Mucosa of stomach (tissue), 1 donor: Measurements from ENCODE around the gene KRTCAP3.

ENCODE experiments used
- H3K27me3 ChIP-seq: one replicate; pipeline ENCODE4 v1.7.0; 2013; ENCODE audit warnings: mild to moderate bottlenecking, low read length; ENCODE audit not compliant: control insufficient read depth, insufficient read depth
- H3K36me3 ChIP-seq: one replicate; pipeline ENCODE4 v1.7.0; 2013; ENCODE audit warnings: low read length; ENCODE audit not compliant: control insufficient read depth, insufficient read depth
- H3K4me1 ChIP-seq: one replicate; pipeline ENCODE4 v1.7.0; 2013; ENCODE audit warnings: mild to moderate bottlenecking, low read length; ENCODE audit not compliant: control insufficient read depth, insufficient read depth
- H3K4me3 ChIP-seq: one replicate; pipeline ENCODE4 v1.7.0; 2013; ENCODE audit warnings: low read length
- H3K9ac ChIP-seq: one replicate; pipeline ENCODE4 v1.7.0; 2013; ENCODE audit warnings: mild to moderate bottlenecking, low read length, moderate library complexity
- H3K9me3 ChIP-seq: one replicate; pipeline ENCODE4 v1.7.0; 2013; ENCODE audit warnings: mild to moderate bottlenecking, low read length, moderate library complexity; ENCODE audit not compliant: control insufficient read depth
- donor health status: Pancreatic carcinoma.

The KRTCAP3 gene

GRCh38 chr2:27441958-27442919 lies at the start of gene KRTCAP3:
Gene KRTCAP3 (plus strand): TSS chr2:27442381. CDS start chr2:27442413, 32 bp downstream.
- no peaks in the 10 kb centered on the region for H3K27me3 ChIP-seq
- H3K4me1 ChIP-seq: peaks cover 22% of the 10 kb centered on the region
- H3K4me3 ChIP-seq: peak within 1 kb of the TSS; percentile 27
- no peaks in the 10 kb centered on the region for H3K9me3 ChIP-seq
- H3K36me3 ChIP-seq: peaks cover 3% of the 10 kb centered on the region
- peak within 1 kb of the TSS; percentile 68 for H3K9ac ChIP-seq

DNA sequence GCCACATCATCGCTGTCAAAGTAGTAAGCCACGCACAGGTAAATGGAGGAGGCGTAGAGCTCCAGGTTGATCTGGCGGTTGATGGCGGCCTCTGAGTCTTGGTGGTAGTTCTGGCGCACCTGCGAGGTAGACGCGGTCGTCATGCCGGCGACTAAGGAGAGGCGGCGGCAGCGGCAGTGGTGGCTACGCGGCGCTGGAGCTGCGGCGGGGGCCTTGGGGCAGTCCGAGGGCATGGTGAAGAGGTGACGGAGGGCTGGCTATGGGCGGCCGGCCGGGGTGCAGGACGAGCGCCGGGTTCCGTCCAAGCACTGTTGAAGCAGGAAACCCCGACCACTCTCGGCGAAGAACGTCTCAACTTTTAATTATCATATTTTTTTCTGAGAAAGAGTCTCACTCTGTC lies 49.0 kb upstream of the KRTCAP3 start:
- Histone ChIP-seq H3K9me3 (no peaks in the 10 kb centered on the region), H3K4me1 (no peaks in the 10 kb centered on the region), H3K9ac (no peak overlapping the region), H3K36me3 (no peaks in the 10 kb centered on the region), H3K27me3 (no peaks in the 10 kb centered on the region), H3K4me3 (no peak overlapping the region)

DNA sequence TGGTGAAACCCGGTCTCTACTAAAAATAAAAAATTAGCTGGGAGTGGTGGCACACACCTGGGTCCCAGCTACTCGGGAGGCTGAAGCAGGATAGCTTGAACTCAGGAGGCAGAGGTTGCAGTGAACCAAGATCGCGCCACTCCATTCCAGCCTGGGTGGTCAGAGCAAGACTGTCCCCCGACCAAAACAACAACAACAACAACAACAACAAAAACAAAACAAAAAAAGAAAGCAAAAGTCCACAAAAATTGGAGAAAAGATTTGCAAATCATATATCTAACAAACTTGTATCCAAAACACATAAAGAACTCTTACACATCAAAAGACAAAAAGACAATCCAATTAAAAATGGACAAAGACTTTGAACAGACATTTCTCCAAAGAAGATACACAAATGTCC lies 43.2 kb upstream of the KRTCAP3 start:
- Histone ChIP-seq H3K9me3 (no peaks in the 10 kb centered on the region), H3K27me3 (no peaks in the 10 kb centered on the region), H3K36me3 (no peaks in the 10 kb centered on the region), H3K9ac (no peak overlapping the region), H3K4me3 (no peak overlapping the region), H3K4me1 (no peaks in the 10 kb centered on the region)

DNA sequence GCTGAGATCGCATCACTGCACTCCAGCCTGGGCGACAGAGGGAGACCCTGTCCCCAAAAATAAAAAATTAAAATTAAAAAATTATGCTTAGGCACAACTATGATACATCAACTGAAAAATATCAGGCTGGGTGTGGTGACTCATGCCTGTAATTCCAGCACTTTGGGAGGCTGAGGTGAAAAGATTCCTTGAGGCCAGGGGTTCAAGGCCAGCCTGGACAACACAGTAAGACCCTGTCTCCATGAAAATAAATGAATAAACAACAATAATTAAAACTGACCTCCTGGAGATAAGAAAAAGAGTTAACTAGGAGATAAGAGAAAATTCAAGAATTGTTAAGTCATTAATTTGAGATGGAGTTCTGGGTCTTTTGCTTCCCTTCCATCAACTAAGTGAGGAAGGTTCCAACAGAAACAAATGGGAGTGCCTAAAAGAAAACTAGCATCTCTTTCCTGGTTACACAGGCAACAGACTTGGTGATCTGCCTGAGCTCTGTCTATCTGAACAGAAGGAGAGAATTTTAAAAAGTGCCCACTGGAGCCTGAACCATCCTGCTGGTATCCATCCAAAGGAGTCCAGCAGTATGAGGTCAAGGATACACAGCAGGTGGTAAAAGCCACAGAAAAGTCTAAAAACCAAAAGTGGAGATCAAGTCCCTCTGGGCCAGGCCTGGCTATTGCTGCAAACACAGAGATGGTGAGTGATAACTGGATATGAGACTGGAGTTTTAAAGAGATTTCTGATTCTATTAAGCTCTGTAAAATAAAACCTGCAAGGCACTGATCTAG lies 41.6 kb upstream of the KRTCAP3 start:
- H3K4me3 ChIP-seq: no peak overlapping the region
- no peaks in the 10 kb centered on the region for H3K9me3 ChIP-seq
- no peaks in the 10 kb centered on the region for H3K36me3 ChIP-seq
- no peak overlapping the region for H3K9ac ChIP-seq
- no peaks in the 10 kb centered on the region for H3K27me3 ChIP-seq
- H3K4me1 ChIP-seq: no peaks in the 10 kb centered on the region

- Histone ChIP-seq H3K9me3 (no peaks in the 10 kb centered on the region), H3K9ac (peak overlapping the region; percentile 80), H3K36me3 (no peaks in the 10 kb centered on the region), H3K4me1 (peaks cover 12% of the 10 kb centered on the region), H3K27me3 (no peaks in the 10 kb centered on the region), H3K4me3 (no peak overlapping the region)
Observed at GRCh38 chr2:27407798-27408491, 34.2 kb upstream of the KRTCAP3 start.

- H3K4me3 ChIP-seq: peak overlapping the region; percentile 78
- H3K9ac ChIP-seq: peak overlapping the region; percentile 80
- H3K36me3 ChIP-seq: no peaks in the 10 kb centered on the region
- H3K9me3 ChIP-seq: no peaks in the 10 kb centered on the region
- no peaks in the 10 kb centered on the region for H3K27me3 ChIP-seq
- peaks cover 12% of the 10 kb centered on the region for H3K4me1 ChIP-seq
Observed at GRCh38 chr2:27408601-27409320, 33.4 kb upstream of the KRTCAP3 start.

GRCh38 chr2:27409321-27410073 lies 32.7 kb upstream of the KRTCAP3 start, which contains the start of gene PPM1G:
Gene PPM1G (minus strand): TSS chr2:27409591. CDS start chr2:27409422, 169 bp downstream.
- no peaks in the 10 kb centered on the region for H3K36me3 ChIP-seq

DNA sequence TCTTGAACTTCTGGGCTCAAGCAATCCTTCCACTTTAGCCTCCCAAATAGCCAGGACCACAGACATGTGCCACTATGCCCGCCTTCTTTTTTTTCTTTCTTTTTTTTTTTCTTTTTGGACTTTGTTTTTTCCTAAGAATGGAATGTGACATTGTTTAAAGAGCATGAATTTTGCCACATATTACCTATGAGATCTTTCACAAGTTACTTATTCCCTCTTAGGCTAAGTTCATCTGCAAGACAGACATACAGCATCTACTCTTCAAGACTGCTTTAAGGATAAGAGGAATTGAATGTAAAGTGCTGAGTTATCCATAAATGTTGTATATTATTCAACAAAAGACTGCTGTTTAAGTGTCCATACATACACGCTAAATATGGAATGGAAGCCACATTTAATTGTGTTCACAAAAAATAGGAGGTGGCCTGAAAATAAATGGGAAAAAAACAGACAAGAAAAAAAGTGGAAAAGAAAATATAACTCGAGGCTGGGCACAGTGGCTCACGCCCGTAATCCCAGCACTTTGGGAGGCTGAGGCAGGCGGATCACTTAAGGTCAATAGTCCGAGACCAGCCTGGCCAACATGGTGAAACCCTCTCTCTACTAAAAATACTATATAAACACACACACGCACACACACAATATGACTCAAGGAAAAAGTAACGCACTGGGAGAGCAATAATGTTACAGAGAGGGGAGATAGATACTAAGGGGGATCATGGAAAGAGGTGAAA lies 29.6 kb upstream of the KRTCAP3 start:
- Histone ChIP-seq H3K27me3 (no peaks in the 10 kb centered on the region), H3K9me3 (no peaks in the 10 kb centered on the region), H3K36me3 (no peaks in the 10 kb centered on the region), H3K4me1 (peaks cover 9% of the 10 kb centered on the region), H3K4me3 (no peak overlapping the region), H3K9ac (no peak overlapping the region)

More at GRCh38 chr2:27409321-27410073, 32.7 kb upstream of the KRTCAP3 start, which contains the start of gene PPM1G:
- Histone ChIP-seq H3K4me1 (peaks cover 12% of the 10 kb centered on the region), H3K27me3 (no peaks in the 10 kb centered on the region), H3K9me3 (no peaks in the 10 kb centered on the region), H3K9ac (peak within 1 kb of the TSS; percentile 80), H3K4me3 (peak within 1 kb of the TSS; percentile 78)

DNA sequence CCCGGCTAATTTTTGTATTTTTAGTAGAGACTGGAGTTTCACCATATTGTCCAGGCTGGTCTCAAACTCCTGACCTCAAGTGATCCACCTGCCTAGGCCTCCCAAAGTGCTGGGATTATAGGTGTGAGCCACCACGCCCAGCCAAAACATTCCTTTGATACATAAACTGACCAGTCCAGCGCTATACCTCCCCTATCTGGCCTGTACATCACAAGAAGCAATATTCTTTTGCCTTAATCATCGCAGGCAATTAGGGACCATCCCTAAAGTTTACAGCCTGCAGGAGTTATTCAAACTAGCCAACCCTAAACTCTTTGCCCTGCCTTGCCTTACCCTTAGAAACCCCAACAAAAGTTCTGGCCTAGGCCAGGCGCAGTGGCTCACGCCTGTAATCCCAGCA lies 26.0 kb upstream of the KRTCAP3 start:
- no peak overlapping the region for H3K9ac ChIP-seq
- no peaks in the 10 kb centered on the region for H3K4me1 ChIP-seq
- no peaks in the 10 kb centered on the region for H3K36me3 ChIP-seq
- no peak overlapping the region for H3K4me3 ChIP-seq
- no peaks in the 10 kb centered on the region for H3K9me3 ChIP-seq
- H3K27me3 ChIP-seq: no peaks in the 10 kb centered on the region

GRCh38 chr2:27420996-27421395 lies 21.2 kb upstream of the KRTCAP3 start:
- Histone ChIP-seq H3K4me1 (no peaks in the 10 kb centered on the region), H3K4me3 (no peak overlapping the region), H3K27me3 (no peaks in the 10 kb centered on the region), H3K9me3 (no peaks in the 10 kb centered on the region), H3K36me3 (no peaks in the 10 kb centered on the region), H3K9ac (no peak overlapping the region)
